CD4-positive, alpha-beta T cell treated with Interleukin-4 for 4 hours (primary cell): ENCODE data around the gene GABBR2.
"Not testable (repeated sequence)": the region's sequence is repeated elsewhere in the genome, so short reads cannot be mapped to it uniquely, and the experiment has no call there.

Experiments used
- DNase-seq: peaks from one replicate; pipeline ENCODE4 v3.0.0-alpha.2; 2020

GABBR2 gene

DNA sequence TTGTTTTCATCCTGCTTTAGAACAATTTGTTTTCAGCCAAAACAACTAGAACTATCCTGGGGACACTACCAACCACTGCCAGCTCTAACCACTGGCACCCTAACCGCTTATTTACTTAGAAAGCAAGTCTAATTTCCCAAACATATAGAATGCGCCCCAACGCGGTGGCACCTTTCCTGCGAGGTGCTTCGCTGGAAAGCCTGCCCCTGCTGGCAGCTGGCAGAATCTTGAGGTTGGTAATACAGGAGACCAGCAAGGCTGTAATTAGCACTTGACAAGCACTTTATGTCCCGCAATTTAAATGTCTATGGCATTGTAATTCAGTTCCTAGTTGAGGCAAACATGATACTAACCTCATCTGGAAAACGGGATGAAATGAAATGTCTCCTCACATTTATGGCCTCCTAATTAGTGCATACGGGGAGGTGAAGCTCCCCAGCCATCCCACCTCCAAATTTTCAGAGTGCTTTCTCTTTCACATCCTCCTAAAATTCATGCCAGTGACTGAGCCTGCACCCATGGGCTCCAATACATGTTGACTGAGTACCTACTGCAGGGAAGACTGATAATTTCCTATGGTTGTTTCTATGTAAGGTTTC is 30.4 kb downstream of the GABBR2 start:
- DNase-seq = no peak

DNA sequence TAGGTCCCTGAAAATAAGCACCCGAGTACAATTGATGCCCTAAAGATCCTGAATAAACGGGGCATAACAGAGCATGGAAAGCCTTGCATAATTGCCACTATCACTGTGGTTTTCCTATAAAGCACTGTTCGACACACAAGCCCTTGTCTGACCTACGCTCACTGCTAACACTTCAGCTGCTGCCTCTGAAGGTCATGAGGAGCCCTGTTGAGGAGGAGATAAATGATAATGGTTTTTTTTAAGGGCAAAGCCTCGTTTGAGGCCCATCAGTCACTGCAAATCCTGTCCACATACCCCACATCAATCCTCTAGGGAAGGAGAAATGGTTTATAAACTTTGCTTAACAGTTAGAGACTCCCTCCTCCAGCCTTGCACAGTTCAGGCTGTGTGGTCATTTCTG is 35.1 kb downstream of the GABBR2 start:
- no peak for DNase-seq

DNA sequence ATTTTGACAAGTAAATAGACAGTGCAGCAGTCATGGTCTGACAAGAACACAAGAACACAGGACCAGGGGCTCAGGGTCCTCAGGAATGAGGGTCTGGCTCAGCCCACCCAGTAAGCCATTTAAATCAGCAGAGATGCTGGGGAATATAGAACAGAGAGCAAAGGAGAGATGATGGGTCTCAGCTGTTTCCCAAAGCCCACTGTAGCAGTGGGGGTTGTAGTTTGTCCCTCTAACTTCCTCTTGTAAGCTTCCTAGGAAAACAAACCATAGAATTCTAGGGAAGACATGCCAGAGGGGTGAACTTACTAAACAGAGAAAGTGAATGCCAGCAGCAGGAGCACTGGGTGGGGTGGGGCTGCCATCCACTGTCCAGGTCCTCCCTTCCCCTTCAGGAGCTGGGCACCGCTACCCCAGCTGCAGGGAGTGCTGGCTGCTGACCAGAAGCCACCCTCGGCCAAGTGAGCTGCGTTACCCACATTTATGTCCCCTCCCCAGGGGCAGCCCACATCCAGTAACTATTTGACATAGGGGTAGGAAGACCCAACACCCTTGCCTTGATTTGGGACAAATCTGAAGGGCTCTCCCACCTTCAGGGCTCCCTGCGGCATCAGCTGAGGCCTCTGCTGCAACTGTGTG is 41.6 kb downstream of the GABBR2 start:
- no peak for DNase-seq

DNA sequence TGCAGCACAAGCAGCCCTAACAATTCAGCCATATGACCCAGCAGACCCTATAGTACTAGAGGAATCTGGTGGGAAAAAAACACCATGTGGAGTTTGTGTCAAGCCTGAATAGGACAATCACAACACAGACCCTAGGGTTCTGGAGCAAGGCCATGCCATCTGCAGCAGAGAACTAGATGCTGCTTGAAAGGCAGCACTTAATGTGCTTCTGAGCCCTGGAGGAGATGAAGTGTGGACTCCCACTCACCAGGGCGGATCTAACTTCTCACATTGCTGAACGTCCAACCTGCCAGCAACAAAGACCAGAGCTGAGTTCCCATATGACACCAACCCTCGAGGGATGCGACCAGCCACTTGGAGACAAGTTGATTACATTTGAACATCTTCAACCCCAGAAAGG is 43.2 kb downstream of the GABBR2 start:
- DNase-seq = no peak

DNA sequence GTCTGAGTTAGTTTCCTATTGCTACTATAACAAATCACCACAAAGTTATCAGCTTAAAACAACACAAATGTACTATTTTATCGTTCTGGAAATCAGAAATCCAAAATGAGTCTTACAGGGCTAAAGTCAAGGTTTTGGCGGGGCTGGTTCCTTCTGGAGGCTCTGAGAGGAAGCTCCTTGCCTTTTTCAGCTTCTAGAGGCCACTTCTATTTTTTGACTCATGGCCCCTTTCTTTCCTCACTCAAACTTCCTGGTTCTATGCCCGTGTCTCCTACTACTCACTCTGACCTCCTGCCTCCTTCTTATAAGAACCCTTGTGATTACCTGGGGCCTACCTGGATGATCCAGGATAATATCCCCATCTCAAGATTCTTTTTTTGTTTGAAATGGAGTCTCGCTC is 48.2 kb downstream of the GABBR2 start:
- no peak for DNase-seq

DNA sequence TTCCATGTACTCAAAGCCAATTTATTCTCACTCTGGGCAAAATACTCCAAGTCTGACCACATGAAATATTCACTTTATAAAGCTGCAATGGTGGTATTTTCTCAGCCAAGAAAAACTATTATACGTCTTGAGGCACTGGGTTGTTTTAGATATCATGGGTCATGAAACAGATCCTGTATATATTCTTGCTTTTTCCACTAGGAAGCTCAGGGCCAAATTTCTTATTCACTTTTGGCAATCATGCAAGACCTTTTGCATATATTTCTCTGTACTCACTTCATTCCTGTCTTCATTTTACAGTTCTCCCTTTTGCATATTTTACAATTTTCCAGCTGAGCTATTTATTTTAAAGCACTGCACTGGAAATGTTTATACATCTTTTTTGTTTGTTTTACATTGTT is 49.8 kb downstream of the GABBR2 start:
- no peak for DNase-seq

DNA sequence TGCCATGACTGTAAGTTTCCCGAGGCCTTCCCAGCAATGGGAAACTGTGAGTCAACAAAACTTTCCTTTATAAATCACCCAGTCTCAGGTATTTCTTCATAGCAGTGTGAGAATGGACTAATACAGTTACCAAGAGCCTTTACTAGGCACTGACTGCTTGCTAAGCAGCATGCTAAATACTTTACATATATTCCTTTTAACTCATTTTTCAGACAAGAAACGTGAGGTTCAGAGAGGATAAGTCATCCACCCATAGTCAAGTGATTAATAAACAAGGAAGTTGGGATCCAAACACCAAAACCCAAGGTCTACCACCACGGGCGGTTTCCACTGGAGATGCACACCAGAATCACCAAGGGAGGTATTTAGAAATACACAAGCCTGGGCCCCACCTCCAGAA is 50.8 kb downstream of the GABBR2 start:
- DNase-seq = no peak

DNA sequence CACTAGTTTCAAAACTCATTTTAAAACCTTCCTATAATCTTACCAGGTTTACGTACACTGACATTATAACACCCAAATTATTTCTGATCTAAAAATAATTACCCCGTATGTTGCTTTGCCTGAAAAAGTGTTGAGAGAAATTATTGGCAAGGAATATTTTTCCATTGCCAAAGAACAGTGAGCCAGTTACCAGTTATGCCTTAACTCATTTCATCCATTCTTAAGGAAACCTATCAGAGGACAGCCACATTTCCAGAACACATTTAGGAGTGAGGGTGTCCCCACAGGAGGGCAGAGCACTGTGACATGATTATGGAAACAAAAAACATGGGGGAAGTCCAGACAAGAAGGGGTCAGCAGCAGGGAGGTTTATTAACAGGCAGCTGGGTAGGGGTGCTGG is 52.2 kb downstream of the GABBR2 start:
- DNase-seq = no peak

DNA sequence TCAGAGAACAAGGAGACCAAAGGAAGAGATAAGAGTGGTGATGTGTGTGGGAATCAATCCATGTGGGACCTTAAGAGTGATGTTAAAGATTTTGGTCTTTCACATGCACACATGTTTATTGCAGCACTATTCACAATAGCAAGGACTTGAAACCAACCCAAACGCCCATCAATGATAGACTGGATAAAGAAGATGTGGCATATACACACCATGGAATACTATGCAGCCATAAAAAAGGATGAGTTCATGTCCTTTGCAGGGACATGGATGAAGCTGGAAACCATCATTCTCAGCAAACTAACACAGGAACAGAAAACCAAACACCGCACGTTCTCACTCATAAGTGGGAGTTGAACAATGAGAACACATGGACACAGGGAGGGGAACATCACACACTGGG is 53.3 kb downstream of the GABBR2 start:
- DNase-seq = not testable (repeated sequence)

DNA sequence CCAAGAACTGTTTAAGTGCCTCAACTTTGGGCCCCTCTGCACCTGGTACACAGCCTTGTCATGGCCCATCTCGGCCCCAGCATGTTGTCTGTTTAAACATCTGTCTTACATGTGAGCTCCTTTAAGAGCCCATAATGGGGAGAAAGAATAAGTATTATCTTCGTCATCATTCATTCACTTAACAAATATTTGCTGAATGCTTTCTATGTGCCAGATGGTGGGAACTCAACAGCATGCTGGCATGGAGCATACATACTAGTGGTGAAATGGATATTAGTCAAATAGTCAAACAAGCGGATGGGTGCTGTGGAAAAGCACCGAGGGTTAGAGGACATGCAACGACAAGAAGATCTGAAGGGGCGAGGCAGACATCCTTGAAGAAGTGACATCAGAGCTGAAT is 54.5 kb downstream of the GABBR2 start:
- DNase-seq = no peak

DNA sequence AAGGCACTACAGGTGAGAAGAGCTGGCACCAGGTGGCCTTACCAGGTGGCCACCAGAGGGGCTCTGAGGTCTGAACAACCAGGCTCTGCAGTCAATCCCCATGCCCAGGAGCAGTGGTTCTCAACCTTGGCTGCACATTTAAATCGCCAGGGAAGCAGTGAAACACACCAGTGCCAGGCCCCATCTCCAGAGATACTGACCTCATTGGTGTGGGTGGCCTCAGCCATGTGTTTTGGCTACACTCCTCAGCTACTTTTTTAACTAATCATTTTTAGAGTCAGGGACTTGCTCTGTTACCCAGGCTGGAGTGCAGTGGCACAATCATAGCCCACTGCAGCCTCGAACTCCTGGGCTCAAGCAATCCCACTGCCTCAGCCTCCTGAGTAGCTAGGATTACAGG is 56.0 kb downstream of the GABBR2 start:
- no peak for DNase-seq

DNA sequence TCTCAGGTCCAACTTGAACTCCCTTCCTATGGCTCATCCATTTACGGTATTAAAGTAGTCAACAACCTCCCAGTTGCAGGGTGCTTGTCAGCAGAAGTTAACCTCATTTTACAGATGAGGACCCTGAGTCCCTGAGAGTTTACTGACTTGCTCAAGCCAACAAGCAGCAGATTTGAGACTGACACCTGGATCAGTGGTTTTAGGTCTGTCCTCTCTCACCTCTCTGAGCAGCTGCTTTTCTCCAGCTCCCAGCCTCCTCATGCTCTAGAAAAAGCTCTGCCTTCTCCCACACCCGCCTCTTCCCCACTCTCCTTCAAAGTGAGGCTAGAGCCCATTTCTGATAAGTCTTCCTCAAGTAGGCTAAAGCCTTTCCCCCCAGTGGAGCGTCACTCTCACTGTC is 56.4 kb downstream of the GABBR2 start:
- DNase-seq = no peak

DNA sequence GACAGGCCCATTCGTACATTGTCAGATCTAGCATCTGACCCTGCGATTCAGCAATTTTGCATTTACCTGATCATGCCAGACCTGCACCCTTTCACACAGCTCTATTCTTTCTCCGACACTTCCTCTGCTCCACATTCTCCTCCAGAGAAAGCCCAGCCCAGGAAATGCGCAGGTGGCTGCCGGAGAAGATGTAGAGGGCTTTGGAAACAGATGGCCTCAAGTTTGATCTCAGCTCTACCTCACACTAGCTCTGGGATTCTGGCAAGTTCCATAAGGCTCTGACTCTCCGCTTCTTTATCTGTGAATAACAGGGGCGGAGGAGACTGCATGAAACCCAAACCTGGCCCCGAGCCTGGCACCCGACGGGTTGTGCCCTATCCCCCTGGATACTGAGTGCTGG is 61.5 kb downstream of the GABBR2 start:
- DNase-seq = no peak

DNA sequence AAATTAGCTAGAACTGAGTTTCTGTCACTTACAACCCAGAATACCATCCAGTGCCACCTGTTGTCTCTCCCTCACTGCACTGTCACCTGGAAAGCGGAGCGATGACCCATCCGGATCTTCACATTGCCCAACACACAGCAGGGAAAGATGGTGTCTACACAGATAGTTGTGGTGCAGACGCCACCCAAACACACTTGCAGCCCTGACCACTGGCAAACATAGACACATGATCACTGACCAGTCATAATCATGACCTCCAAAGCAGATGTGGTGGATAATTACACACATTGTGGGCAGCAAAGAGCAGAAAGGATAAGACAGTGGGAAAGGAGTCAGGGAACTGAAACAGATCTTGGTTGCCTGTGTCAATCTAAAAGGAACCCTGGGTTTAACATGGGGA is 64.7 kb downstream of the GABBR2 start:
- no peak for DNase-seq

DNA sequence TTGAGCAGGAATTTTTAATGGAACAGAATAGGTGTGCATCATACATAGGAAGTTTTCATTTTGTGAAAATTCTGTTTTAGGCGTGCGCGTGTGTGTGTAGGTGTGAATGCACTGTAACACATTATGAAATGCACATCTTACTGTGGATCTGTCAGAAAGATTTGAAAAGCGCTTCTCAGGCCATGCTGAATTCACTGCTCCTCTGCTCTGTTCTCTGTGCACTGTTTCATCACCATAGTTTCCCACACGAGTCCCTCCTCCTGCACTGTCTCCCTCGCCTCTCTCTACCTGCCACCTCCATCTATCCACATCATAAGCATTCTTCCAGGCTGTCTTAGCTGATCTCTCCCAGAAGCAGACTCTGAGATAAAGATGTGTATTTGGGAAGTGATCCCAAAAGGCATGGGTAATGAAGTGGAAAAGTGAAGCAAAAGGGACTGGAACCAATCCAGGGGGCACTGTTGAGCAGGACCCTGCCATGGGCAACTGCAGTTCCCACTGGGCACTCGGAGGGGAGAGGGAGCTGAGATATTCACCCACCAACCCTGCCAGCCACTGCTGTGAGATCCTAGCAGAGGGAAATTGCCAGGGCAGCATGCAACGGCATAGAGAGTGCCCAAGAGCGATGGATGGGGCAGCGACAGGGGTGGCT is 65.9 kb downstream of the GABBR2 start:
- DNase-seq = no peak

DNA sequence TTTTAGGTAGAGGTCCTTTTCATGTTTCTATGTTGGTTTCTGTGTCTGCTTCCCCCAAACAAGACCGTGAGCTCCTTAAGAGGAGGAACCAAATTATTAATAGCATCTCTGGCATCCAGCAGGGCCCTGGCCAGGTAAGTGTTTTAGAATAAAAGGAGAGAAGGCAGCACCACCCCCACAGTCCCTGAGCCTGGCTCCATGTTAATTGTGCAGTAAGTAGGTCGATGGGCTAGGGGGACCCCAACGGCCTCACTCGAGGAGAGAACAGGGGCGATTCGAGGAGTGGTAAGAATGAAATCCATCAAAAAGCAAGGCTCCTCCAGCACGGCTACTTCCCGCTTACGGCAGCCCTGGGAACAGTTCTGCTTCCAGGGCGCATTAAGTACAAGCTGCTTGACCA is 67.0 kb downstream of the GABBR2 start:
- no peak for DNase-seq

DNA sequence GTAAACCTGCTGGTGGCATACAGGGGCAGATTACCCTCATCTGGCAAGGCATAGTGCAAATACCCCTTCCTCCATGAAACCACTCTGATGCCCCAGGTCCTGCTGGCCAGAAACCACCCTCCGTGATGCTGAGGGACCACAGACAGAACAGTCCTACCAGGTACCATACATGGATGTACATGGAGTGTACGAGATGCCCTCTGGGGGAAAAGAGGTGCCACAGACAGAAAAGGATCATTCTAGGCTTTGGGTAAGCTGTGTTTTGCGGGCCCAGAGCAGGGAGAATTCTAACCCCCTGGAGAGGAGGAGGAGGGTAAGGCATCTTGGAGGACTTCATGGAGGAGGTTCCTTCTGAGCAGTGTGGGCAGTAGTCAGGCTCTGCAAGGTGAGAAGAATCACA is 68.3 kb downstream of the GABBR2 start:
- DNase-seq = no peak

DNA sequence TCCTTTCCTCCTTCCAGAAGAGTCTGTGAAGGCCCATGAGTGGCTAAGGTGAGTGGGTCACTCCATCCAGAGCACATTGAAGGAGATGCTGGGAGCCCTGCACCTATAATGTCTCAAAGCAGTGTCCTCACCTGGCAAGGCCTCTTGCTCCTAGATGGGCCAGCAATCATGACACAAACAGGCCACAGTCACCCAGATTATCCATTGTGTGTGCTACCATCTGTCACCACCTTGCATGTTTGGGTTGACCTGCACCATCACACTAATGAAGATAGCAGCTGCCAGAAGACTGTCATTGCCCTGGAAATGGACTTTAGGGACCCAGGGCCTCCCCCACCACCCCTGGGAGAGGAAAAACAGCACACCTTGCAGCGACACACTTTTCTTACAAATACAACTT is 69.6 kb downstream of the GABBR2 start:
- DNase-seq = no peak

DNA sequence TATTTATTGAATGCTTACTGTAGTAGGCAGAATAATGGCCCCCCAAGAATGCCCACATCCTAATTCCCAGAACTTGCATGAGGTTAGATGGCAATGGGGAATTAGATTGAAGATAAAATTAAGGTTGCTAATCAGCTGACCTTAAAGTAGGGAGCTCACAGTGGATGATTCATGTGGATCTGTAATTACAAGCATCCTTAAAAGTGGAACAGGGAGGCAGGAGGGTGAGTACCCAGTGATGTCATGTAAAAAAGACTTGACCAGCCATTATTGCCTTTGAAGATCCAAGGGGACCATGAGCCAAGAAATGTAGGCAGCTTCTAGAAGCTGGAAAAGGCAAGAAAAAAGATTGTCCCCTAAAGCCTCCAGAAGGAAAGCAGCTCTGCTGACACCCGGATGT is 71.4 kb downstream of the GABBR2 start:
- DNase-seq = no peak

DNA sequence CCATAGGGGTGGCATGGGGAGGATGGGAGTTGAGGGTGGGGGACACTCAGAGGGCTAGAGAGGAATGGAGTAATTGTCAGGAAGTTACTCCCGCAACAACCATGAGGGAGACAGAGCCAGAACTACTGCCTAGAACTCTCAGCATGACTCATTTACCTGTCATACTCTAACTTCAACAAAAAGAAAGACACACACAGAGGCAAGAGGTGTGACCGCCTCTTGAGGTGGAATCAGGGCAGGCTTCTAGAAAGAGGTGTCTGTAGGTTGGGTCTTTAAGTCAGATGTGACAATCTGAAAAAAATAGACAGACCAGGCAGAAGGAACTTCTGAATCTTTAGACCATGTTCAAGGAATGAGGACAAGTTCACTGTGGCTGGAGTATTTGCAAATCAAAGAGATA is 73.4 kb downstream of the GABBR2 start:
- DNase-seq = no peak

DNA sequence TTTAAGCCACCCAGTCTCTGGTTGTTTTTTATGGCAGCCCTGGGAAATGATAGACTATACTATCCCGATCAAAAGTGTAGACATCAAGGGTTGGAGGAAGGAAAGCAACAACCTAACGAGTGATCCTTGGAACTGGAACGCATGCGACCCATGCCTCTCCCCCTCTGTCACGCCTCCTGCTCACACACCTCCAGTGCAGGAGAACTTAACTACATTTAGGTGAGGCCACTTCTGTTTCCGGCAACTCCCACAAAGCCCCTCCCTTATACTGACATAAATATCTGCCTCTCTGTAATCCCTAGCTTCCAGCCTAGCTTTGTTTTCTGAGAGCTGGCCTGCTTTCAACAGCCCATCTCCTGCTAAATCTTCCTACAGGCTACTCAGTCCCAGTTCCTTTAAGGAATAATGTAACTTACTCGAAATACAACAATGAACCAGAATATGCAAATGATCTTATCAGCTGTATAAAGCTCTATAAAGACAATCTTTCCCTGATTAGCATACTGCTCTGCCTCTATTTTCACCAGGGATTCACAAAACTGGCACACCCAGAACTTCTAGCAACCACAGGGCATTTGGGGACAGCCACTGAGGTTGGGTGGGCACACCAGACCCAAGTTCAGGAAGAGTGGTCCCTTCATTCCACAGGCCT is 73.9 kb downstream of the GABBR2 start:
- DNase-seq = no peak

DNA sequence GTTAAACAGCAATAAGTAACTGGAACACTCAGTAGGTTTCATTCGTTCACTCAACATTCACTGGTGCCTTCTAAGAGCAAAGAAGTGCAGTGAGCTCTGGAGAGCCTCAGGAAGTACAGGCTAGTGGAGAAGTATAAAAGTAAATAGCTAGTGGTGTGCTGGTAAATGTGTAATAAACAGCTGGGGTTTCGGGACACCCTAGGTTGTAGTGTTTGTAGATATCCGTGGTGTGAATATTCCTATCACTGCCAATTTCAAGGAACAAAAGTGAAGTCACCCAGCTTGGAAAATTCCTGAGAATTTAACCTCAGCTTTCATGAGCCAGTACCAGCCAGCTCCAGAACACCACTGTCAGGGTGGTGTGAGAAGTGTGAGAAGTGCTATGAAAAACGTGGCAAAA is 75.9 kb downstream of the GABBR2 start:
- DNase-seq = no peak

DNA sequence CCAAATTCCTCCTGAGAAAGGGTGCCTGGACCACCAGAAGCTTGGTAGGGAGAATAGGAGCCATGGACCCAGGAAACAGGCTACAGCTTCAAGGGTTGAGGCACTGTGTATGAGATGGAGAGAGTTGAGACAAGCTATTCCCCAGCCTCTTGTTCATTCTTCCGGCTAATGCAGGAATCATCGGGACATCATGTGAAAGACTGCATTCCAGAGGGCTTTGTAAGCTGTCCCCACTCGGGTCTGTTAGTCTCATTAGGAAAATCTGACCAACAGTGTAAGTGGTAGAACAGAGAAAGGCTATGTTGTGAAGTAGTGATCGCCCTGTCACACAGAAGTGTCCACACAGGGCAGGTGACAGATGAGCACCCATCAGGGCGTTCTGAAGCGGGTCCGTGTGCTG is 81.4 kb downstream of the GABBR2 start:
- no peak for DNase-seq

DNA sequence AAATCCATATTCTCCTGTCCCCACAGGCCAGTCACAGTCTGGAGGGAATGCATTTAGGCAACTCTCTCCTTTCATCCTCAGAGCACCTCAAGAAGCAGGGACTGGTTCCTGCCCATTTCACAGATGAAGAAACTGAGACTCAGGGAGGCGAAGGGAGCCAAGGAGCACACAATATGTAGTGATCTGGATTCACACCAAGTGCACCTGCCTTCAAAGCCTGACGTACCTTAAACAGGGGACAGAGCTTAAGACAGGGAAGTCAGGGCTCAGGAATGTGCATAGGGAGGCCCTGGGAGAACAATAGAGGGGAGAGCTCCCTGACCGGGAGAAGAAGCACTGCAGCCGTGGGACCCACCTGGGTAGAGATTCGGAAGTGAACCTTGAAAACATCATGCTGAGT is 83.0 kb downstream of the GABBR2 start:
- no peak for DNase-seq
